ENCODE data around the gene MYO7A.

Gene MYO7A

DNA sequence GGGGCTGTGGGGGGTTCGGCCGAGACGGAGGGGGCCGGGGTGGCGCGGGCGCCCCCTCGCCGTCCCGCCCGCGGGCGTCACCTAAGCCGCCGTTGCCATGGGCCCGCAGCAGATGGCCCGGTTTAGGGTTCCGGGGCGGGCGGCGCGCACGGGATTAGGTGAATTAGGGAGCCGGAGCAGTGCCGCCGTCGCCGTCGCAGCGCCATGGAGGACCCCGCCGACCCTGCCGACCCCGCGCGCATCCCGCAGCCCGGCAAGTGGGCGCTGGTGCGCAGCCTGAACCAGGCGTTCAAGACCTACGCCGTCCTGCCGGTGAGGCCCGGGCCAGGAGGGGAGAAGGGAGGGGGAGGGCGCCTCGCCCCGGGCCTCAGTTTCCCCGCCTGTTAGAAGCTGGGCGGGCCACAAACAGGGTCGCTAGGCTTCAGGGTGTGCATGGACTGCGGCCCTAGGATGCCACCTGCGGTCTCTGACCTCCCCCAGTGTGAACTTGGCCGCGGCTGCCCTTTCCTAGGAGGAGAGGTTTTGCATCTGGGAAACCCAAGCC, 10.1 kb downstream of the MYO7A start:
- TF ChIP-seq, protein P1, sequence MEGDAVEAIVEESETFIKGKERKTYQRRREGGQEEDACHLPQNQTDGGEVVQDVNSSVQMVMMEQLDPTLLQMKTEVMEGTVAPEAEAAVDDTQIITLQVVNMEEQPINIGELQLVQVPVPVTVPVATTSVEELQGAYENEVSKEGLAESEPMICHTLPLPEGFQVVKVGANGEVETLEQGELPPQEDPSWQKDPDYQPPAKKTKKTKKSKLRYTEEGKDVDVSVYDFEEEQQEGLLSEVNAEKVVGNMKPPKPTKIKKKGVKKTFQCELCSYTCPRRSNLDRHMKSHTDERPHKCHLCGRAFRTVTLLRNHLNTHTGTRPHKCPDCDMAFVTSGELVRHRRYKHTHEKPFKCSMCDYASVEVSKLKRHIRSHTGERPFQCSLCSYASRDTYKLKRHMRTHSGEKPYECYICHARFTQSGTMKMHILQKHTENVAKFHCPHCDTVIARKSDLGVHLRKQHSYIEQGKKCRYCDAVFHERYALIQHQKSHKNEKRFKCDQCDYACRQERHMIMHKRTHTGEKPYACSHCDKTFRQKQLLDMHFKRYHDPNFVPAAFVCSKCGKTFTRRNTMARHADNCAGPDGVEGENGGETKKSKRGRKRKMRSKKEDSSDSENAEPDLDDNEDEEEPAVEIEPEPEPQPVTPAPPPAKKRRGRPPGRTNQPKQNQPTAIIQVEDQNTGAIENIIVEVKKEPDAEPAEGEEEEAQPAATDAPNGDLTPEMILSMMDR (IDR thresholded peaks at IDR 0.05; ENCODE audit: extremely low read depth, missing control alignments), result no peak
- DNase-seq (ENCODE audit: low spot score), result no peak

DNA sequence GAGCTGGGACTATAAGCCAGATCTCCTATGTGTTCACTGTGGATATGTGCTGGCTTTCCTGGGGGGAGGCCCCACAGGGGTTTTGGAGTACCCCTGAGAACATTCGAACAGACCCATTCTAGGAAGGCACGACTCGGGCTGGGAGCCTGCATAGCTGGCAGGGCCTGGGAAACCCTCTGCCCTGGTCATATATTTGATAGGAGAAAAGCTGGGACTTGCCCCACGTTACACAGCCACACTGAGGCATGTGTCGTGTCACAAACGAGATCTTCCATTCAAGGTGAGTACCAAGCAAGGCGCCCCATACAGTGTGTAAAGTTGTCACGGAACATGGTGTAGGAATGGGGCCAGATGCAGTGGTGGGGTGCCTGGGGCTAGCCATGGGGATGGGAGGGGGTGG, 11.2 kb downstream of the MYO7A start:
- TF ChIP-seq, protein P1 (IDR thresholded peaks at IDR 0.05; ENCODE audit: extremely low read depth, missing control alignments), result no peak
- no peak for DNase-seq (ENCODE audit: low spot score)

DNA sequence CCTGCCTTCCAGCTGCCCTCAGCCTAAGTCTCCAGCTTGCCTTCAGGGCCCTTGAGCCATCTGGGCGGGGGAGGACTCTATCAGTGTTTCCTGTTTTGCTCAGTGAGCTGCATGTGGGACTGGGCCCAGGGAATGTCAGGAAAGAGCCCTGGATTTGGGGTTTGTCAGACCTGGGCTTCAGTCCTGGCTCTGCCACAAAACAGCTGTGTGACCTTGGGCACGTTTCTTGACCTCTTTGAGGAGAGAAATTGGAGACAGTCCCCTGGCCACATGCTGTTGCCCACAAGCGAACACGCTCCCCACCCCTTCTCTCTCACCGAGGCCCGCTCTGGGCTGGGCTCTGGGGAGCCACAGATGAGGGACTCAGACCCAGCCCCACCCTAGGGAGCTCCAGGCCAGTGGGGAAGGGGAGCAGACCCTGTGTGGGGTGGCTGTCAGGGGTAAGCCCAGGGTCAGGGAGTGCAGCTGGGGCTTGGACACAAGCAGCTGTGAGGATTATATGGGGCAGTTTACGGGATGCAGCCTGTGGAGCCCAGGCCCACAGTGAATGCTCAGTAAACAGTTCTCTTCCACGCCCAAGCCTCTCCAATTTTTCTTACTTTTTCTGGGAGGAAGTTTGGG, 12.3 kb downstream of the MYO7A start:
- TF ChIP-seq, protein P1 (IDR thresholded peaks at IDR 0.05; ENCODE audit: extremely low read depth, missing control alignments), result no peak
- no peak for DNase-seq (ENCODE audit: low spot score)

DNA sequence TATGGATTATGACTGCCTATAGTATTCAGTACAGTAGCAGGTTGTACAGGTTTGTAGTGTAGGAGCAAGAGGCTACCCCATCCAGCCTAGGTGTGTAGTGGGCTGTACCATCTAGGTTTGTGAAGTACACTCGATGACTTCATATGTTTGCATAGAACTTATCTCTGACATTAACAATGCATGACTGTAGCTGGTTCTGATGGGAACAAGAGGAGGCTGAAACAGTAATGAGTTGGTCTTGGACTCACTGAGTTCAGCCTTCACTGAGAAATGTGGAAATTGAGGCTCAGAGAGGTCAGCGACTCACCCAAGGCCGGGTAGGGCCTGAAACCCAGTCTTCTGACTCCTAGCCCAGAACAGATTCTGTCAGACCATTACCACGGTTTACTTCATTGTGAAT, 13.0 kb downstream of the MYO7A start:
- TF ChIP-seq, protein P1 (IDR thresholded peaks at IDR 0.05; ENCODE audit: extremely low read depth, missing control alignments), result no peak
- DNase-seq (ENCODE audit: low spot score), result no peak

DNA sequence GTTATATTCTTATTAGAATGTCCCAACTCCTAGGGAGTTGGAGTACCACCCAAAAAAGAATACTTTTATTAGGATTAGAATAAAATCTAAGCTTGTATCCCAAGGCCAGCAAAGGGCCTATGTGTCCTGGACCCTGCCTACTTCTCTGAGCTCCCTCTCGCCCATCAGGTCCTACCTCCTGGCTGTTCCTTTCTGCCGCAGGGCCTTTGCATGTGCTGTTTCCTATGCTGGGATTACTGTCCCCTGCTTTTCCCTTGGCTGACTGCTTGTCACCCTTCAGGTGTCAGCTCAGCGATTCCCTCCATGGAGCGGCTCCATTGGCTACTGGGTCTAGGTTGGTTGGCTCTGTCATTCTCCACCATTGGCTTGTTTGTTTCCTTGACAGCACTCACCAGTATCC, 13.4 kb downstream of the MYO7A start:
- TF ChIP-seq, protein P1 (IDR thresholded peaks at IDR 0.05; ENCODE audit: extremely low read depth, missing control alignments), result no peak
- DNase-seq (ENCODE audit: low spot score), result no peak

DNA sequence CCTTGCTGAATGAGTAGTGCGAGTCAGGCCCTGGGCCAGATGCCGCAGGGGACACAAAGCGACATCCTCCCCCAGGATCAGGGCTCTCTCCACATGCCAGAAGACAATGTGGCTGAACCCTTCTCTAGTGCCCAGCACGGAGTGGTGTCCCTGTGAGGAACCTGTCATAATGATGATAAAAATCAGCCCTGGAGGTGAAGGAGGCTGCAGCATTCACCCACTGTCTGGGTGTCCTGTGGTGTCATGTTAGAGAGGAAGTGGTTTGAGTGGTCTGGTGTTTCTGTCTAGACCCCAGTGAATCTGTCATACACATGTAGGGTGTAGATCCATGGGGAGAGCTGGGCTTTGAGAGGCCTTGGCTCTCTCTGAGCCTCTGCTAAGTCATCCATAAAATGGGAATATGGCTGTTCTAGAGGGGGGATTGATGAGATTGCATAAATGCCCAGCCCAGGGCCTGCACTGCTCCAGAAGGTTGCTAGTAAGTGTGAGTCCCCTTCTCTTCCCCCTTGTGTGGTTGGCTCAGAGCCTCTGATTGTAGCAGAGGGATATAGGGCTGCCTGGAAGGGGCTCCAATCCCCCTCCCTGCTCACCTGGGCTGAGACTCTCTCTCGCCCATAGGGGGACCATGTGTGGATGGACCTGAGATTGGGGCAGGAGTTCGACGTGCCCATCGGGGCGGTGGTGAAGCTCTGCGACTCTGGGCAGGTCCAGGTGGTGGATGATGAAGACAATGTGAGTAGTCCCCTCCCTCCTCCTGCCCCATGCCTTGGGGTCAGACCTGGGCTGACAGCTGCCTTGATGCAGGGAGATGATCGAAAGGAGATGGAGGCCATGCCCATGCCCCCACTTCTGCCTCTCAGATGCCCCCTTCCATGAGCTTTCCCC, 14.3 kb downstream of the MYO7A start:
- DNase-seq (ENCODE audit: low spot score), result no peak
- TF ChIP-seq, protein P1 (IDR thresholded peaks at IDR 0.05; ENCODE audit: extremely low read depth, missing control alignments), result no peak

DNA sequence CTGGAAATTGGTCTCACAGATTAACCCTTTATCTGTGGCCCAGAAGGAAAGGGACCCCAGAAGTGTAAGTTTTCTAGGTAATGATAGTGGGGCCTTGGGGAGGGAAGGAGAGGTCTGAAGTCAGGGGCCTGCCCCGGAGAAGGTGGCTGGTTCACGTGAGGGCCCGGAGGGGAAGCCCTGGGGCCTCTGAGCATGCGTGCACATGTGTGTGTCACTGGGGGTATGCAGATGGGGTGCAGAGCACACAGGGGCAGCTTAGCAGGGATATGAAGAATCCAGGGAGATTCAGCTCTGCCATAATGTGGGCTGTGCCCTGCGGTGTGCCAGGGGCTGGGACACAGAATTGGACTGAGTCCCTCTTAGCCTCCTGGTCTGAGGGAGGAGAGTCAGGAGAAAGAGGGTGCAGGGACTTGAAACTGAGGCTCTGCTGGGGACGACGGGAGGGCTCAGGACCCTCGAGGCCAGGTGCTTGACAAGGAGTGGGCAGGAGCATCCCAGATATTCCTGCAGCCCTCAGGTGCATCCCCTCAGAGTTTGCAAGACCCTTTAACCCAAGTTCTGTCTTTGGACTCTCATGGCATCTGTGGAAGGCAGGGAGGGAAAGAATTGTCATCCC, 15.5 kb downstream of the MYO7A start:
- no peak for DNase-seq (ENCODE audit: low spot score)
- TF ChIP-seq, protein P1 (IDR thresholded peaks at IDR 0.05; ENCODE audit: extremely low read depth, missing control alignments), result no peak

All from GM20000 (cell line).